PC-3 (cell line): ENCODE measurements around the gene PRRC2B. TPM values are rescaled to one million over a fixed set of nuclear protein-coding genes. Genes with fewer than 3 reads are reported as not detected.

Experiments used
- ATAC-seq: fragments of 200-7000 bp; cut with Tn5 transposase; 2 replicates; pipeline ENCODE4 v1.9.1; 2020; ENCODE audit warnings: mild to moderate bottlenecking, moderate library complexity
- BruUV-seq: library from RNA; stranded (reverse); fragments of 400-500 nt; replicated peaks from 2 replicates; lab custom pipeline; 2021; lab: Mats Ljungman, UMichigan
- CTCF ChIA-PET: fragments of 300-600 bp; sonication (Branson Sonifier 250); formaldehyde crosslinking; loops from one replicate; lab custom pipeline; 2022; ENCODE audit warnings: antibody characterized with exemption; lab: Charles Lee
- POLR2A ChIA-PET: fragments of 300-600 bp; sonication (Branson Sonifier 250); formaldehyde crosslinking; loops from one replicate; lab custom pipeline; 2022; ENCODE audit warnings: antibody characterized with exemption; ENCODE audit not compliant: unreplicated experiment; lab: Charles Lee
- DNase-seq: peaks from one replicate; pipeline ENCODE4 v3.0.0-alpha.2; 2015
- H2AFZ ChIP-seq: fragments of 300-600 bp; sonication (generic); 2 replicates; pipeline ENCODE4 v1.6.0; 2016; ENCODE audit warnings: antibody characterized with exemption, low read length
- H3F3A ChIP-seq: fragments of 300-600 bp; sonication (generic); one replicate; pipeline ENCODE4 v1.6.0; 2017; ENCODE audit warnings: antibody characterized with exemption, low read length, control low read depth, mild to moderate bottlenecking; ENCODE audit not compliant: unreplicated experiment
- H3K27ac ChIP-seq: fragments of 300-600 bp; sonication (generic); 2 replicates; pipeline ENCODE4 v1.5.1; 2016; ENCODE audit warnings: mild to moderate bottlenecking, low read length
- H3K27me3 ChIP-seq: fragments of 300-600 bp; sonication (generic); 2 replicates; pipeline ENCODE4 v1.6.1; 2016; ENCODE audit warnings: low read length, mixed read lengths
- H3K36me3 ChIP-seq: fragments of 300-600 bp; sonication (generic); 2 replicates; pipeline ENCODE4 v1.6.1; 2016; ENCODE audit warnings: low read depth, mixed run types, low read length, mixed read lengths
- H3K4me1 ChIP-seq: fragments of 300-600 bp; sonication (generic); 2 replicates; pipeline ENCODE4 v1.5.1; 2016; ENCODE audit warnings: low read length; ENCODE audit not compliant: insufficient read depth
- H3K4me2 ChIP-seq: fragments of 300-600 bp; sonication (generic); 2 replicates; pipeline ENCODE4 v1.6.0; 2016; ENCODE audit warnings: low read length
- H3K4me3 ChIP-seq: fragments of 300-600 bp; sonication (generic); 2 replicates; pipeline ENCODE4 v1.5.1; 2016; ENCODE audit warnings: mild to moderate bottlenecking, low read length, mixed read lengths
- H3K79me2 ChIP-seq: fragments of 300-600 bp; sonication (generic); 2 replicates; pipeline ENCODE4 v1.6.1; 2017; ENCODE audit warnings: low read length, mixed read lengths
- H3K9ac ChIP-seq: fragments of 300-600 bp; sonication (generic); 2 replicates; pipeline ENCODE4 v1.6.0; 2016; ENCODE audit warnings: mild to moderate bottlenecking, low read length
- H3K9me2 ChIP-seq: fragments of 300-600 bp; sonication (generic); replicated peaks from 2 replicates; pipeline ENCODE4 v1.6.1; 2016; ENCODE audit warnings: mixed run types, low read length, mixed read lengths
- H3K9me3 ChIP-seq: fragments of 300-600 bp; sonication (generic); 2 replicates; pipeline ENCODE4 v1.6.1; 2016; ENCODE audit warnings: low read length, mixed read lengths
- H4K20me1 ChIP-seq: fragments of 300-600 bp; sonication (generic); 2 replicates; pipeline ENCODE4 v1.6.1; 2016; ENCODE audit warnings: low read length, mixed read lengths
- EZH2 ChIP-seq: fragments of 300-600 bp; sonication (generic); IDR thresholded peaks from one replicate; pipeline ENCODE4 v1.6.1; 2017; ENCODE audit warnings: antibody characterized with exemption, mild to moderate bottlenecking, low read length; ENCODE audit not compliant: unreplicated experiment
- EZH2phosphoT487 ChIP-seq: fragments of 300-600 bp; sonication (generic); IDR thresholded peaks from 2 replicates; pipeline ENCODE4 v1.6.1; 2018; ENCODE audit warnings: mild to moderate bottlenecking, antibody characterized with exemption, low read length, borderline replicate concordance
- intact Hi-C: fragments of 100-400 bp; cut with micrococcal nuclease; formaldehyde crosslinking; loops from 2 replicates; pipeline ENCODE4 v1.9.0; 2023
- total RNA-seq: library from RNA; depleted of rRNA; stranded (reverse); fragments of >200 nt; gene quantifications from 2 replicates; pipeline ENCODE4 v1.2.3, GENCODE V29; 2014
- TF ChIP-seq, protein P1 (sequence below): fragments of 300-600 bp; sonication (generic); conservative IDR thresholded peaks from 2 replicates; pipeline ENCODE4 v1.5.1; 2017; ENCODE audit warnings: antibody characterized with exemption, low read depth, mild to moderate bottlenecking, low read length

Gene PRRC2B
- total RNA-seq, 1 experiment from 2014 or later: 46.9 TPM

- Histone ChIP-seq H3K4me3 (no peak overlapping the region), H3K9ac (no peak overlapping the region), H3K4me1 (peaks cover 33% of the 10 kb centered on the region), H3K9me3 (no peaks in the 10 kb centered on the region), H3K79me2 (peaks cover 100% of the 10 kb centered on the region), H3K4me2 (no peak overlapping the region), H3K27ac (no peak overlapping the region), H3K9me2 (no peaks in the 10 kb centered on the region), H3F3A (no peaks in the 10 kb centered on the region), H3K36me3 (no peaks in the 10 kb centered on the region), H4K20me1 (peaks cover 74% of the 10 kb centered on the region), H3K27me3 (no peaks in the 10 kb centered on the region), H2AFZ (no peak overlapping the region)
- POLR2A ChIA-PET: no interaction called here
- DNase-seq (no peak), ATAC-seq (no peak)
- intact Hi-C loops: no loop called here
- BruUV-seq: no TSS peak
- TF ChIP-seq, protein P1, sequence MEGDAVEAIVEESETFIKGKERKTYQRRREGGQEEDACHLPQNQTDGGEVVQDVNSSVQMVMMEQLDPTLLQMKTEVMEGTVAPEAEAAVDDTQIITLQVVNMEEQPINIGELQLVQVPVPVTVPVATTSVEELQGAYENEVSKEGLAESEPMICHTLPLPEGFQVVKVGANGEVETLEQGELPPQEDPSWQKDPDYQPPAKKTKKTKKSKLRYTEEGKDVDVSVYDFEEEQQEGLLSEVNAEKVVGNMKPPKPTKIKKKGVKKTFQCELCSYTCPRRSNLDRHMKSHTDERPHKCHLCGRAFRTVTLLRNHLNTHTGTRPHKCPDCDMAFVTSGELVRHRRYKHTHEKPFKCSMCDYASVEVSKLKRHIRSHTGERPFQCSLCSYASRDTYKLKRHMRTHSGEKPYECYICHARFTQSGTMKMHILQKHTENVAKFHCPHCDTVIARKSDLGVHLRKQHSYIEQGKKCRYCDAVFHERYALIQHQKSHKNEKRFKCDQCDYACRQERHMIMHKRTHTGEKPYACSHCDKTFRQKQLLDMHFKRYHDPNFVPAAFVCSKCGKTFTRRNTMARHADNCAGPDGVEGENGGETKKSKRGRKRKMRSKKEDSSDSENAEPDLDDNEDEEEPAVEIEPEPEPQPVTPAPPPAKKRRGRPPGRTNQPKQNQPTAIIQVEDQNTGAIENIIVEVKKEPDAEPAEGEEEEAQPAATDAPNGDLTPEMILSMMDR: no peak
- TF ChIP-seq EZH2 (no peak), EZH2phosphoT487 (no peak)
- CTCF ChIA-PET: no interaction called here
Observed at GRCh38 chr9:131399972-131400371, 6.1 kb downstream of the PRRC2B start.

- no peak overlapping the region for H3K4me3 ChIP-seq
- H3K36me3 ChIP-seq: no peaks in the 10 kb centered on the region
- DNase-seq (no peak), ATAC-seq (no peak)
- POLR2A ChIA-PET: no interaction called here
- H3K9me3 ChIP-seq: no peaks in the 10 kb centered on the region
- H2AFZ ChIP-seq: no peak overlapping the region
- peaks cover 33% of the 10 kb centered on the region for H3K4me1 ChIP-seq
- peaks cover 74% of the 10 kb centered on the region for H4K20me1 ChIP-seq
- H3K79me2 ChIP-seq: peaks cover 100% of the 10 kb centered on the region
- BruUV-seq: no TSS peak
- H3K4me2 ChIP-seq: no peak overlapping the region
- CTCF ChIA-PET: no interaction called here
- no peak overlapping the region for H3K27ac ChIP-seq
- H3K9me2 ChIP-seq: no peaks in the 10 kb centered on the region
- H3F3A ChIP-seq: no peaks in the 10 kb centered on the region
- TF ChIP-seq, protein P1: no peak
- TF ChIP-seq EZH2phosphoT487 (no peak), EZH2 (no peak)
- no peak overlapping the region for H3K9ac ChIP-seq
- no peaks in the 10 kb centered on the region for H3K27me3 ChIP-seq
- intact Hi-C loops: no loop called here
Observed at GRCh38 chr9:131400627-131401026, 6.7 kb downstream of the PRRC2B start.

DNA sequence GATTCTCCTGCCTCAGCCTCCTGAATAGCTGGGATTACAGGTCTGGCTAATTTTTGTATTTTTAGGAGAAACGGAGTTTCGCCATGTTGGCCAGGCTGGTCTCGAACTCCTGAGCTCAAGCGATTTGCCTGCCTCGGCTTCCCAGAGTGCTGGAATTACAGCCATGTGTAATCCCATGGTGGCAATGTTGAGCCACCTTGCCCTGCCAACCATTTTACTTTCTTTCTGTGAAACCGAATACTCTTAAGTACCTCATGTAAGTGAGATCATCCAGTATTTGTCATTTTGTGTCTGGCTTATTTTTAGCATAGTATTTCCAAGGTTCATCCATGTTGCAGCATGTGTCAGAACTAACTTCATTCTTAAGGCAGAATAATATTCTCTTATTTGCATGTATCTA lies 8.2 kb downstream of the PRRC2B start:
- no peak overlapping the region for H2AFZ ChIP-seq
- peaks cover 100% of the 10 kb centered on the region for H3K79me2 ChIP-seq
- peaks cover 26% of the 10 kb centered on the region for H3K4me1 ChIP-seq
- TF ChIP-seq, protein P1: no peak
- no peak for TF ChIP-seq EZH2phosphoT487
- TF ChIP-seq EZH2: no peak
- no peaks in the 10 kb centered on the region for H3K27me3 ChIP-seq
- no peak overlapping the region for H3K9ac ChIP-seq
- H3K36me3 ChIP-seq: no peaks in the 10 kb centered on the region
- ATAC-seq (peak; percentile 25; the same call in 1 of the 2 replicates), DNase-seq (no peak)
- peak overlapping the region; percentile 32; the same call in 1 of the 2 replicates for H3K4me3 ChIP-seq
- CTCF ChIA-PET: no interaction called here
- peaks cover 76% of the 10 kb centered on the region for H4K20me1 ChIP-seq
- H3K4me2 ChIP-seq: peak overlapping the region; percentile 67
- intact Hi-C loops: no loop called here
- BruUV-seq: no TSS peak
- H3K27ac ChIP-seq: peak overlapping the region; percentile 36
- H3F3A ChIP-seq: no peaks in the 10 kb centered on the region
- no peaks in the 10 kb centered on the region for H3K9me2 ChIP-seq
- no peaks in the 10 kb centered on the region for H3K9me3 ChIP-seq
- POLR2A ChIA-PET: no interaction called here
